Loucy (cell line): ENCODE results near the gene SYNC.

ENCODE experiments used
- CTCF ChIP-seq: fragments of 200-600 bp; sonication (generic); conservative IDR thresholded peaks from 2 replicates; pipeline ENCODE4 v1.5.1; 2014; ENCODE audit warnings: mild to moderate bottlenecking, antibody characterized with exemption, low read length
- EZH2phosphoT487 ChIP-seq: fragments of 200-600 bp; IDR thresholded peaks from 2 replicates; pipeline ENCODE4 v1.6.1; 2018; ENCODE audit warnings: antibody characterized with exemption, mild to moderate bottlenecking, moderate library complexity, borderline replicate concordance

- TF ChIP-seq CTCF = no peak
- no peak for TF ChIP-seq EZH2phosphoT487
These were observed 35.5 kb downstream of the SYNC start for GRCh38 chr1:32666901-32667566.
